Measurements from ENCODE around the gene RPS2.
"Not testable (repeated sequence)": the region's sequence is repeated elsewhere in the genome, so short reads cannot be mapped to it uniquely, and the experiment has no call there.

Gene RPS2

GRCh38 chr16:1942810-1943726, 21.6 kb downstream of the RPS2 start, which contains the start of gene MSRB1:
TSS of gene MSRB1 (minus strand) at chr16:1943199. CDS start at chr16:1943156, 43 bp downstream.
- DNase-seq (ENCODE audit: extremely low read depth in 1 of 2, low read depth in 1 of 2) = peak; percentile 98 to 100

- DNase-seq (ENCODE audit: extremely low read depth in 1 of 2, low read depth in 1 of 2) = no peak
Observed at GRCh38 chr16:1942047-1942809, 22.4 kb downstream of the RPS2 start.

- DNase-seq (ENCODE audit: extremely low read depth in 1 of 2, low read depth in 1 of 2) = no peak
Observed at GRCh38 chr16:1941162-1942046, 23.2 kb downstream of the RPS2 start.

- DNase-seq (ENCODE audit: extremely low read depth in 1 of 2, low read depth in 1 of 2) = no peak
Observed at GRCh38 chr16:1940273-1941161, 24.1 kb downstream of the RPS2 start.

- DNase-seq (ENCODE audit: extremely low read depth in 1 of 2, low read depth in 1 of 2) = not testable (repeated sequence)
Observed at GRCh38 chr16:1939833-1940232, 24.8 kb downstream of the RPS2 start.

- DNase-seq (ENCODE audit: extremely low read depth in 1 of 2, low read depth in 1 of 2) = no peak
Observed at GRCh38 chr16:1938910-1939309, 25.7 kb downstream of the RPS2 start.

GRCh38 chr16:1938316-1938715, 26.3 kb downstream of the RPS2 start:
- no peak for DNase-seq (ENCODE audit: extremely low read depth in 1 of 2, low read depth in 1 of 2)

- no peak for DNase-seq (ENCODE audit: extremely low read depth in 1 of 2, low read depth in 1 of 2)
Observed at GRCh38 chr16:1936945-1937479, 27.6 kb downstream of the RPS2 start.

- DNase-seq (ENCODE audit: extremely low read depth in 1 of 2, low read depth in 1 of 2) = no peak
Observed at GRCh38 chr16:1933097-1933661, 31.4 kb downstream of the RPS2 start.

GRCh38 chr16:1932050-1933028, 32.3 kb downstream of the RPS2 start:
- DNase-seq (ENCODE audit: extremely low read depth in 1 of 2, low read depth in 1 of 2) = no peak

GRCh38 chr16:1930338-1930720, 34.3 kb downstream of the RPS2 start:
- DNase-seq (ENCODE audit: extremely low read depth in 1 of 2, low read depth in 1 of 2) = no peak

GRCh38 chr16:1929578-1930337, 34.9 kb downstream of the RPS2 start:
- DNase-seq (ENCODE audit: extremely low read depth in 1 of 2, low read depth in 1 of 2) = peak; percentile 75 to 87

- DNase-seq (ENCODE audit: extremely low read depth in 1 of 2, low read depth in 1 of 2) = no peak
Observed at GRCh38 chr16:1929105-1929504, 35.5 kb downstream of the RPS2 start.

- no peak for DNase-seq (ENCODE audit: extremely low read depth in 1 of 2, low read depth in 1 of 2)
Observed at GRCh38 chr16:1926271-1926670, 38.4 kb downstream of the RPS2 start.

- DNase-seq (ENCODE audit: extremely low read depth in 1 of 2, low read depth in 1 of 2) = no peak
Observed at GRCh38 chr16:1924095-1924494, 40.5 kb downstream of the RPS2 start.

- DNase-seq (ENCODE audit: extremely low read depth in 1 of 2, low read depth in 1 of 2) = no peak
Observed at GRCh38 chr16:1923299-1924034, 41.2 kb downstream of the RPS2 start.

GRCh38 chr16:1922357-1922756, 42.3 kb downstream of the RPS2 start:
- DNase-seq (ENCODE audit: extremely low read depth in 1 of 2, low read depth in 1 of 2) = no peak

Data from stimulated activated CD8-positive, alpha-beta memory T cell treated with anti-CD3 and anti-CD28 coated beads, Interleukin-7, amount 100 ng/mL, for 48 hours (primary cell).